CD14-positive monocyte (primary cell): Measurements from ENCODE around the gene DESI2. TPM values are rescaled to one million over a fixed set of nuclear protein-coding genes. Genes with fewer than 3 reads are reported as not detected.
A peak's percentile ranks its signal among the peaks of the same experiment; 100 is the strongest.

Experiments used
- DNase-seq, 3 donors: peaks; one replicate each; pipeline ENCODE4 v3.0.0-alpha.2; 2011 to 2022
- H2AFZ ChIP-seq: 2 replicates; pipeline ENCODE4 v1.6.0; 2012; ENCODE audit warnings: mild to moderate bottlenecking, low read depth, low read length, inconsistent platforms; ENCODE audit not compliant: insufficient read depth, poor library complexity, severe bottlenecking
- H3K27ac ChIP-seq, 2 donors: 1 replicate in 1 of 2; 2 replicates in 1 of 2; pipeline ENCODE4 v1.5.1; 2012 to 2013; ENCODE audit warnings: low read length in 2 of 2, control low read depth in 1 of 2, inconsistent platforms in 1 of 2, low read depth in 1 of 2, mild to moderate bottlenecking in 1 of 2
- H3K27me3 ChIP-seq, 2 donors: one replicate each; pipeline versions ENCODE4 v1.6.0 to v1.6.1; 2011 to 2013; ENCODE audit warnings: low read length in 2 of 2; ENCODE audit not compliant: control insufficient read depth in 2 of 2, insufficient read depth in 2 of 2
- H3K36me3 ChIP-seq, 2 donors: replicated peaks in 1 of 2; 1 replicate in 1 of 2; 2 replicates in 1 of 2; pipeline versions ENCODE4 v1.5.1 to v1.6.1; 2012 to 2013; ENCODE audit warnings: low read length in 2 of 2, control low read depth in 1 of 2, inconsistent platforms in 1 of 2, mild to moderate bottlenecking in 1 of 2; ENCODE audit not compliant: insufficient read depth in 2 of 2, control insufficient read depth in 1 of 2
- H3K4me1 ChIP-seq, 2 donors: 1 replicate in 1 of 2; 2 replicates in 1 of 2; pipeline versions ENCODE4 v1.5.1 to v1.6.1; 2012 to 2013; ENCODE audit warnings: low read length in 2 of 2, control low read depth in 1 of 2, inconsistent platforms in 1 of 2, mild to moderate bottlenecking in 1 of 2, moderate library complexity in 1 of 2; ENCODE audit not compliant: insufficient read depth in 2 of 2, control insufficient read depth in 1 of 2
- H3K4me2 ChIP-seq: replicated peaks from 2 replicates; pipeline ENCODE3; 2012; ENCODE audit warnings: low read length, moderate library complexity, mild to moderate bottlenecking; ENCODE audit not compliant: poor library complexity, severe bottlenecking; ENCODE audit errors: extremely low read depth
- H3K4me3 ChIP-seq, 3 experiments: fragments of 200-600 bp in 1 of 3; sonication (generic) in 1 of 3; replicated peaks in 1 of 3; 1 replicate in 2 of 3; 2 replicates in 1 of 3; pipeline ENCODE4 v1.5.1; 2011 to 2013; ENCODE audit warnings: low read length in 3 of 3, mild to moderate bottlenecking in 3 of 3, control low read depth in 2 of 3, low read depth in 2 of 3, inconsistent platforms in 1 of 3, moderate library complexity in 1 of 3
- H3K79me2 ChIP-seq: 2 replicates; pipeline ENCODE4 v1.6.0; 2012; ENCODE audit warnings: mild to moderate bottlenecking, control low read depth, inconsistent platforms, low read length, moderate library complexity; ENCODE audit not compliant: insufficient read depth
- H3K9ac ChIP-seq: 2 replicates; pipeline ENCODE4 v1.6.0; 2017; ENCODE audit warnings: low read length, mild to moderate bottlenecking; ENCODE audit not compliant: insufficient read depth, poor library complexity, severe bottlenecking
- H3K9me3 ChIP-seq, 2 donors: replicated peaks in 1 of 2; 1 replicate in 1 of 2; 2 replicates in 1 of 2; pipeline versions ENCODE4 v1.5.1 to v1.6.1; 2012 to 2013; ENCODE audit warnings: low read length in 2 of 2, control low read depth in 1 of 2; ENCODE audit not compliant: control insufficient read depth in 1 of 2, insufficient read depth in 1 of 2
- H4K20me1 ChIP-seq: 2 replicates; pipeline ENCODE4 v1.6.0; 2012; ENCODE audit warnings: mild to moderate bottlenecking, low read length, control low read depth, moderate library complexity; ENCODE audit not compliant: insufficient read depth
- H3K27ac Mint-ChIP-seq, 7 donors: one replicate each; pipeline ENCODE4 v1.8.0; 2020; ENCODE audit warnings: mild to moderate bottlenecking in 7 of 7, mixed read lengths in 7 of 7, moderate library complexity in 6 of 7, inconsistent platforms in 2 of 7
- H3K27me3 Mint-ChIP-seq, 3 donors: one replicate each; pipeline ENCODE4 v1.8.0; 2021 to 2022; ENCODE audit warnings: low read depth in 3 of 3, mild to moderate bottlenecking in 3 of 3, mixed read lengths in 3 of 3, moderate library complexity in 3 of 3, inconsistent platforms in 1 of 3
- H3K36me3 Mint-ChIP-seq, 2 donors: one replicate each; pipeline ENCODE4 v1.8.0; 2020; ENCODE audit warnings: mixed read lengths in 2 of 2, inconsistent platforms in 1 of 2, mild to moderate bottlenecking in 1 of 2
- H3K4me1 Mint-ChIP-seq: one replicate; pipeline ENCODE4 v1.8.0; 2020; ENCODE audit warnings: mild to moderate bottlenecking, mixed read lengths
- H3K4me3 Mint-ChIP-seq, 2 donors: one replicate each; pipeline ENCODE4 v1.8.0; 2020; ENCODE audit warnings: mild to moderate bottlenecking in 2 of 2, mixed read lengths in 2 of 2, moderate library complexity in 1 of 2
- H3K9me3 Mint-ChIP-seq, 7 donors: one replicate each; pipeline ENCODE4 v1.8.0; 2020 to 2022; ENCODE audit warnings: mixed read lengths in 7 of 7, mild to moderate bottlenecking in 6 of 7, moderate library complexity in 6 of 7, inconsistent platforms in 2 of 7
- CTCF ChIP-seq: fragments of 200-600 bp; IDR thresholded peaks from one replicate; pipeline ENCODE4 v1.8.0; 2022; ENCODE audit warnings: antibody characterized with exemption, mild to moderate bottlenecking
- WGBS: methylation state at CpG from one replicate; pipeline ENCODE4 v1.1.5; 2013; ENCODE audit warnings: missing lambda C conversion rate; ENCODE audit not compliant: insufficient coverage; 5-methylcytosine and 5-hydroxymethylcytosine counted together
- intact Hi-C, 2 donors: fragments of 100-400 bp; cut with micrococcal nuclease; formaldehyde crosslinking; loops; one replicate each; pipeline versions ENCODE4 v1.15.0 to v1.15.1; 2023
- polyA plus RNA-seq, 3 donors: library from polyadenylated mRNA; depleted of rRNA in 1 of 3; unstranded in 2 of 3; stranded (reverse) in 1 of 3; fragments of 300-500 nt in 2 of 3; fragments of >200 nt in 1 of 3; fragmentation: Illumina TruSeq in 2 of 3; gene quantifications; 1 replicate in 2 of 3; 2 replicates in 1 of 3; pipeline ENCODE4 v1.2.3, GENCODE V29; 2012 to 2021

Gene DESI2
- polyA plus RNA-seq, 3 donors: 10.5 to 12.0 (median 11.2) TPM

- peaks cover 25 to 83% of the 10 kb centered on the region in 2 donors for H3K36me3 ChIP-seq
- H4K20me1 ChIP-seq: no peaks in the 10 kb centered on the region
- H3K9me3 Mint-ChIP-seq: peaks cover 0 to 4% (median 2%) of the 10 kb centered on the region in 7 donors
- H3K4me3 Mint-ChIP-seq: no peak overlapping the region
- peaks cover 0 to 2% (median 1%) of the 10 kb centered on the region in 3 donors for H3K27me3 Mint-ChIP-seq
- H3K9ac ChIP-seq: no peak overlapping the region
- intact Hi-C loops: no loop called here
- no peak overlapping the region for H3K4me2 ChIP-seq
- H3K27ac ChIP-seq: no peak overlapping the region
- H3K79me2 ChIP-seq: no peaks in the 10 kb centered on the region
- H3K4me1 Mint-ChIP-seq: no peaks in the 10 kb centered on the region
- WGBS: no CpG with 5 or more reads among the region's 1 CpG
- no peaks in the 10 kb centered on the region for H3K4me1 ChIP-seq
- no peaks in the 10 kb centered on the region for H3K9me3 ChIP-seq
- DNase-seq: no peak
- no peak for TF ChIP-seq CTCF
- H3K27me3 ChIP-seq: no peaks in the 10 kb centered on the region
- H2AFZ ChIP-seq: no peak overlapping the region
- H3K36me3 Mint-ChIP-seq: peaks cover 70 to 75% of the 10 kb centered on the region in 2 donors
- no peak overlapping the region for H3K4me3 ChIP-seq
- no peak overlapping the region for H3K27ac Mint-ChIP-seq
Observed at GRCh38 chr1:244700808-244701207, 47.9 kb downstream of the DESI2 start.

DNA sequence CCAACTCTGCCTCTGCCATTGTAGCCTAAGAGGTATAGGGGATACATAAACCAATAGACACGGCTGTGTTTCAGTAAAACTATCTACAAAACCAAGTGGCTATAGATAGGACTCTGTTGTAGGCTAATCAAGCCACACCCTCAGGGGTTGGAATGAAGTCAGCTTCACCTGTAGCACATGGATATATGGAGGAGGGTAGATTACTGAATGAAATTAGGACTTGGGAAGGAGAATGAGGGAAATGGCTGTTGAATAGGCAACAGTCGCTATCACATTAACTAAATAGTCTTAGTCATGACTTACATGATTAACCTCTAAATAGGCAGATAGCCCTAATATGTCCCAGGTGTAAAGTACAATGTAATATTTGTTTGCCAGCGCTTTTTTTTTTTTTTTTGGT lies 49.7 kb downstream of the DESI2 start:
- no peak for TF ChIP-seq CTCF
- no peak overlapping the region for H3K4me2 ChIP-seq
- no peaks in the 10 kb centered on the region for H3K27me3 ChIP-seq
- H3K9me3 ChIP-seq: no peaks in the 10 kb centered on the region
- H3K4me3 Mint-ChIP-seq: no peak overlapping the region
- no peaks in the 10 kb centered on the region for H4K20me1 ChIP-seq
- no peaks in the 10 kb centered on the region for H3K4me1 Mint-ChIP-seq
- no peak overlapping the region for H2AFZ ChIP-seq
- H3K27ac ChIP-seq: no peak overlapping the region
- peaks cover 63 to 64% of the 10 kb centered on the region in 2 donors for H3K36me3 Mint-ChIP-seq
- H3K4me1 ChIP-seq: no peaks in the 10 kb centered on the region
- no peaks in the 10 kb centered on the region for H3K79me2 ChIP-seq
- H3K27ac Mint-ChIP-seq: peak overlapping the region in 1 of 7 donors; percentile 76
- peaks cover 0 to 4% (median 0%) of the 10 kb centered on the region in 7 donors for H3K9me3 Mint-ChIP-seq
- H3K4me3 ChIP-seq: no peak overlapping the region
- H3K36me3 ChIP-seq: peaks cover 35 to 82% of the 10 kb centered on the region in 2 donors
- WGBS: no CpG with 5 or more reads among the region's 3 CpGs
- no peak overlapping the region for H3K9ac ChIP-seq
- DNase-seq: no peak
- peaks cover 0 to 2% (median 0%) of the 10 kb centered on the region in 3 donors for H3K27me3 Mint-ChIP-seq
- intact Hi-C loops: no loop called here
